HEK293T (cell line): ENCODE results near the gene KDM2B.

Source experiments
- ARNT ChIP-seq: fragments of 450-650 bp; IDR thresholded peaks from 2 replicates; pipeline ENCODE4 v1.6.1; 2017; ENCODE audit warnings: mild to moderate bottlenecking
- ELF4 ChIP-seq: fragments of 450-650 bp; IDR thresholded peaks from 2 replicates; pipeline ENCODE4 v1.6.1; 2017; ENCODE audit warnings: antibody characterized with exemption
- L3MBTL2 ChIP-seq: fragments of 450-650 bp; conservative IDR thresholded peaks from 2 replicates; pipeline ENCODE4 v1.6.1; 2016; ENCODE audit warnings: mild to moderate bottlenecking
- TF ChIP-seq, protein P1 (sequence below): fragments of 450-650 bp; IDR thresholded peaks from 2 replicates; pipeline ENCODE4 v1.6.1; 2016

- TF ChIP-seq ARNT (no peak), ELF4 (no peak), L3MBTL2 (no peak)
- TF ChIP-seq, protein P1, sequence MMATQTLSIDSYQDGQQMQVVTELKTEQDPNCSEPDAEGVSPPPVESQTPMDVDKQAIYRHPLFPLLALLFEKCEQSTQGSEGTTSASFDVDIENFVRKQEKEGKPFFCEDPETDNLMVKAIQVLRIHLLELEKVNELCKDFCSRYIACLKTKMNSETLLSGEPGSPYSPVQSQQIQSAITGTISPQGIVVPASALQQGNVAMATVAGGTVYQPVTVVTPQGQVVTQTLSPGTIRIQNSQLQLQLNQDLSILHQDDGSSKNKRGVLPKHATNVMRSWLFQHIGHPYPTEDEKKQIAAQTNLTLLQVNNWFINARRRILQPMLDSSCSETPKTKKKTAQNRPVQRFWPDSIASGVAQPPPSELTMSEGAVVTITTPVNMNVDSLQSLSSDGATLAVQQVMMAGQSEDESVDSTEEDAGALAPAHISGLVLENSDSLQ = no peak
These were observed 34.1 kb upstream of the KDM2B start for GRCh38 chr12:121614872-121615467.
